GM13976 (cell line): ENCODE data around the gene HOMER3.
A peak's percentile ranks its signal among the peaks of the same experiment; 100 is the strongest.

ENCODE experiments used
- DNase-seq: peaks from one replicate; pipeline ENCODE4 v3.0.0; 2012; ENCODE audit warnings: low spot score
- CTCF ChIP-seq: IDR thresholded peaks from 2 replicates; pipeline ENCODE4 v1.5.1; 2012; ENCODE audit warnings: borderline replicate concordance, mild to moderate bottlenecking; ENCODE audit not compliant: insufficient read depth; ENCODE audit errors: extremely low read depth, missing control alignments, control extremely low read depth
- in situ Hi-C: fragments of 300-500 bp; cut with MboI; formaldehyde crosslinking; loops from one replicate; pipeline ENCODE4 v1.12.0; 2022; ENCODE audit warnings: low sequenced_read_pairs, mixed read lengths, inconsistent platforms; ENCODE audit not compliant: unreplicated experiment

Gene HOMER3

GRCh38 chr19:18940769-18941627, at the start of gene HOMER3:
Gene HOMER3 (minus strand): TSS chr19:18941217. CDS start chr19:18938982, 2,235 bp downstream.
- peak; percentile 26 for TF ChIP-seq CTCF

GRCh38 chr19:18990128-18990708, 49.2 kb upstream of the HOMER3 start:
- DNase-seq: no peak
- in situ Hi-C loops: no loop called here
- TF ChIP-seq CTCF: no peak

More at GRCh38 chr19:18940769-18941627, at the start of gene HOMER3:
- DNase-seq: peak; percentile 94
- in situ Hi-C loops: no loop called here

- in situ Hi-C loops: no loop called here
- no peak for DNase-seq
- TF ChIP-seq CTCF: no peak
Measured at GRCh38 chr19:18989316-18989715, 48.3 kb upstream of the HOMER3 start.

GRCh38 chr19:18987456-18987855, 46.4 kb upstream of the HOMER3 start:
- in situ Hi-C loops: no loop called here
- no peak for TF ChIP-seq CTCF
- no peak for DNase-seq

GRCh38 chr19:18985257-18985656, 44.2 kb upstream of the HOMER3 start:
- no peak for TF ChIP-seq CTCF
- DNase-seq: no peak
- in situ Hi-C loops: no loop called here

GRCh38 chr19:18984251-18984650, 43.2 kb upstream of the HOMER3 start:
- no peak for TF ChIP-seq CTCF
- in situ Hi-C loops: no loop called here
- no peak for DNase-seq

- in situ Hi-C loops: no loop called here
- no peak for DNase-seq
- no peak for TF ChIP-seq CTCF
Measured at GRCh38 chr19:18982669-18983068, 41.7 kb upstream of the HOMER3 start.
